GM21390 (cell line): Measurements from ENCODE around the gene TMEFF2.
A peak's percentile ranks its signal among the peaks of the same experiment; 100 is the strongest.

Experiments
- ATAC-seq: cut with Tn5 transposase; IDR thresholded peaks from one replicate; pipeline ENCODE4 v1.9.1; 2021; ENCODE audit not compliant: unreplicated experiment

Gene TMEFF2, protein sequence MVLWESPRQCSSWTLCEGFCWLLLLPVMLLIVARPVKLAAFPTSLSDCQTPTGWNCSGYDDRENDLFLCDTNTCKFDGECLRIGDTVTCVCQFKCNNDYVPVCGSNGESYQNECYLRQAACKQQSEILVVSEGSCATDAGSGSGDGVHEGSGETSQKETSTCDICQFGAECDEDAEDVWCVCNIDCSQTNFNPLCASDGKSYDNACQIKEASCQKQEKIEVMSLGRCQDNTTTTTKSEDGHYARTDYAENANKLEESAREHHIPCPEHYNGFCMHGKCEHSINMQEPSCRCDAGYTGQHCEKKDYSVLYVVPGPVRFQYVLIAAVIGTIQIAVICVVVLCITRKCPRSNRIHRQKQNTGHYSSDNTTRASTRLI

GRCh38 chr2:192194866-192195547, at the start of gene TMEFF2:
Gene TMEFF2 (minus strand): TSS chr2:192194933. CDS start chr2:192194524, 409 bp downstream.
- peak; percentile 80 for ATAC-seq

- ATAC-seq: no peak
These were observed 48.8 kb upstream of the TMEFF2 start for GRCh38 chr2:192243488-192243887.

DNA sequence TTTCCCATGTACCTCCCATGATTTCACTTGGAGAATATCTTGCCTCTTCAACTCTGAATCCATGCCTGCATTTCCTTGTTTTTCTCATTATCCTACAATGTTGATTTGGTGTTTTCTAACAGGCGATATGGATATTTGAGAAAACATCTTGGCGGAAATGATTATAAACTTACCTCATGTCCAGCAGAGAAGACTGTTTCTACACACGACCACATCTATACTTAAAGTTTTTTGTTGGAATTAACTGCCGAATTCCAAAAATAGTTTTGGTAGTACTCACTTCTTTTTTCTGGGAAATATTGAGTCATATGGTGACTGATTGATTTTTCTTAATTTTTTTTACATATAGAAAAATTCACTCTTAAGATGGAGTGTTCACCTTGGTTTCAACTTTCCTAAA, 41.4 kb upstream of the TMEFF2 start:
- ATAC-seq: no peak

- no peak for ATAC-seq
These were observed 36.2 kb upstream of the TMEFF2 start for GRCh38 chr2:192230889-192231453.

DNA sequence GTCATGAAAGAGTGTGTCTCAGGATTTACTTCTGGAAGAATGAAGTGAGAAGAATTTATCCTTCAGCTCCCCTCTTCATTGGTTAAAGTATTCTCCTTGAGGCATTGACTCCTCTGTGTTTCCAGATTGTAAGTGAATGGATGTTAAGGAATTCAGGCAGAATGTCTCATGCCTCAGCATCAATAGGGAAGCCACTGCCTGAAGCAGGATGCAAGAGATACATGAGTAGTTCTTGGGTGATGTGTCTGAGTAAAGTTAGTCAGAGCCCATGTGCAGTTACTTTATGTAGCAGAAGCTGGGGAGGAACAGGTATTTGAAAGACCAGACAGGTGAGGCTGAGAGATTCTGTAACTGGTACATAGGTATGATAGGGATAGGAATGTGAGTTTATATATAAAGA, 34.0 kb upstream of the TMEFF2 start:
- no peak for ATAC-seq

- no peak for ATAC-seq
These were observed 24.2 kb upstream of the TMEFF2 start for GRCh38 chr2:192218970-192219369.

DNA sequence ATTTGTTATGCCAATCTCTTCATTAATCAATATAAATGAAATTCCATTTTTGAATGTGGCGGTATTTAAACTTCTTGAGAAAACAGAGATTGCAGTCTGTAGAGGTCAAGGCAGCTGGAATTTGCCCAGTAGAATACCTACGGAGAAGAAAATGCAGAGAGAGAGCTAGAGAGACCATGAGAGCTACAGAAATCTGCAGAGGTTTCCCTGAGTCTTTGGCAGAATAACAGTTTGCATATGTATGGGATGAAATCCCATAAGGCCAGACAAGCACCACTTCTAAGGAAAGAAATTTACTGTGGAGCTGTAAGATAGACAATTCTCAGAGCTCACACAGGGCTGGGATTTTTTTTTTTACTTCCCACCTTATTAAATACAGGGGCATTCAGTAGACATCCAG, 23.6 kb upstream of the TMEFF2 start:
- ATAC-seq: no peak

- no peak for ATAC-seq
These were observed 21.6 kb upstream of the TMEFF2 start for GRCh38 chr2:192216336-192216735.

DNA sequence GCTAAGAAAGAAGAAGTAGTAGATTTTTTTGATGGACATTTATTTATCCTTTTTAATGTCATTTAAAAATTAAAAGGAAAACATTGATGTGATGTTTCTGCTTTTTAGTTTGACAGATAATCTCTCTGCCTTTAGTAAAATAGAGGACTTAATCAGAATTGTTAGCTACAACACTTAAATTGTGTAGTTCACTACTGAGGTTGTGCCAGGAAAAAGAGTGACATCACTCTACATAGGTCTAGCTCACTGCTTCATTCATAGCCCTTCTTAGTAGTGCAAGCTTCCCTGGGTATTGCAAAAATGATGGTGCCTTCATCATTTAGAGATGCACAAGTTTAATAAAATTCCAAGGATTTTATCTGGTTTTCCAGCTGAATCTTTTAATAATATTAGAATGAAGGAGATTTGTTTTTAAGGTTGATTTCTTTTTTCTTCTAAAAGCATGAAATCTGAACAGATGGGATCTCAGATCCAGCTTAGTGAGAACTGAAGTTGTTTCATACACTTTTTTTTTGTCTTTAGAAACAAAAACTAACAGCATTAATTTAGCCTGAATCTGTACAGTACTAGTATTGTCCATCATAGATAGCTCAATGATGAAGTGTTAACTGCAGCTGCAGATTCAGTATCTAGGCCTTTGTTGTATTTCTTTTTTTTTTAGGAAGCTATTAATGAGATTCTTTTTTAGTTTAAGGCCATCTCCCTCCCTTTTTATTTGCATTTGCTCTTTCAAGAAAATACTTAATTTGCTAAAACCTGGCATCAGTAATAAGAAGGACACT, 20.6 kb upstream of the TMEFF2 start:
- no peak for ATAC-seq

GRCh38 chr2:192208848-192209247, 14.1 kb upstream of the TMEFF2 start:
- no peak for ATAC-seq

DNA sequence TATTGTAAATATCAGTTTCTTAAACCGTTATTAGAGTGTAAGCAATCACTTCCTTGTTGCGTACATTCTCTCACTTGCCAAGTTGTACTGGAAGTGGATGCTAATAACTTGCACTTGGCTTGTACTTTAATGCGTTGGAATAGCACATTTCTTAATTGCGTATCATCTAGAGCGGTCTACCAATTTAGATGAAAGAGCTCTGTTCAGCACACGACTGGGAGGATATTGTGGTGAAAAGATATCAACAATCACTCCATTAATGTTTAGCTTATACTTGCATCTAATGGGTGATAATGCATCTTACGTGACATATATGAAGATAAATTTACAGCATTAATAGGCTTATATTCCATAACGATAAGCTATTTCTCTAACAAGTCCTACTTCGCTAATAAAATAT, 11.7 kb upstream of the TMEFF2 start:
- no peak for ATAC-seq

- ATAC-seq: no peak
These were observed 9.1 kb upstream of the TMEFF2 start for GRCh38 chr2:192203876-192204275.

DNA sequence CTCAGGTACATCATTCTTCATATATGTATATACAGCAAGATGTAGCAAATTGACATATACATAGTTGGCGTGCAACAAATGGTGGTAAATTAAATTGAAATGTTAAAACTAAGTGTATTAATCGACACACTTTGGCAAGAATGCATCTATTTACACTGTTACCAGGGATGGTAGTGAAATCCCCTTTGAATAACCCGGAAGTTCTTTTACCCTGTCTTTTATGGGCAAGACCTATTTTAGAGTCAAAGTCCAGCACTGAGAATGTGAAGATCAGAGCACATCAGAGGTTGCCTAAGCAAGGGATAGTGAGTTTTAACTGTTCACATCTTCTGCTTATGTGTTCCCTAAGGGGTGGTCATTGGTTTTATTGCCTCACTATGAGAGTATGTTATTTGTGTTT, 7.6 kb upstream of the TMEFF2 start:
- ATAC-seq: no peak

DNA sequence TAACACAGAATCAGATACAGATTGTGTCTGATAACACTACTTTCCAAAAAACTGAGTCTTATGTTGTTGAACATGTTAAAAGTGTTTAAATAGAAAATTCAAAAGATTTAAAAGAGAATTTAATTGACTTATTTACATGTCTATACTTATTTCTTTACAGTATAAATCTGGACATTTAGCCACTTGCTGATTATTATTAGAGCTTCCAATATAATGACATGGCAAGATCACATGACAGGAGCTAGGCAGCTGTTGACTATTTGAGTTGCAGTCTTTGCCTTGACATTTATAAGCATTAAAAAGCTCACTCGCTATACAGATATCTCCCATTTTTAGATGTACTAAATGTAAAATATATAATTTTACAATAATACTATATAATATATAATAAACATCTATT, 6.4 kb upstream of the TMEFF2 start:
- no peak for ATAC-seq

DNA sequence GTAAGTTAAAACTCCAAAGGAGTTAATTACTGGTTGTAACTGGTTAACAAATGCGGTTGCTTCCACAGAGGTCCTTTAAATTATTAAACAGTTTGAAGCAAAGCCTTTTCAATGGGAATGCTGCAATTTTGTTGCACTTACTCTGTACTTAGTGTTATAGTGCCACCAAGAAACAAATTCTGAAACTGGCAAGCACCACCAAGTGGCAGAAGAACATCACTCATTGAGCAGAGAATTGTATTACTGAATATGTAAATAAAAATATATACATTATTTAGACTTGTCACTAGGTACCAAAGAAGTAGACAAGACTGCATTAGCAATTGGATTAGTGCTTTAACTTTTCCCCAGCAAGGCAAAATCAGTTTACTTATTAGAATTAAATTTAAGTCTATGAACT, 2.6 kb upstream of the TMEFF2 start:
- ATAC-seq: no peak

DNA sequence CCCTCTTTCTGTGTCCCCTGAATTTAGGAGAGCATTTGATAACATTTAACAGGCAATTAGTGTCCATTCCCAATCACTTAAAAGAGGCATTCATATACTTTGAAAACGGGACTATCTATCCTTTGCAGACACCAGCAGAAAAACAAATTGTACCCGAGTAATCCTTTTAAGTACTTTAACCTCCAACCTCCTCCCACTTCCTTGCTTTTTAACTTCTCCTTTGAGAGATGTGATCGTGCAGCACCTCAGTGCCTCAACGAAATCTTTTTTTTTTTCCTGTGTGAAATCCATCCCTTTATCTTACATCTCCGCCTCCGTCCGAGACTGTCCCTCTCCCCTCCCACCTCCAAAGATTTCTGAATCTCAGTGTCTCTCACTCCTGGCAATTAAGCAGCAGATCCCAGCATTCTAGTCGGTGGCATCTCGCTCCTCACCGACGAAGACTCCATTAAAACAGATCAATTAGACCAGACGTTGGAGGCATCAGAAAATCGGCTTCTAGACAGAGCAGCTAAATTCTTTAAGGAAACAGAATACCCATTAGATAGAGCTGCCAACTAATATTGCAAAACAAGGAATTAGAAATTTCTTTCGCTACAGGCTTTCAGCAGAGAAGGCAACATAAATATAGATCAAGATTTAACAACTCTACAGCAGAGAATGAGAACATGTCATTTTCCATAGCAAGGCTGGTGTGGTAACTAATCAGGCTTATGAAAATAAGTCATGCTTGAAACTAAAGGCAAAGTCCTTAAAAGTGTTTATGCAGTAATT, 1.9 kb upstream of the TMEFF2 start:
- ATAC-seq: no peak

DNA sequence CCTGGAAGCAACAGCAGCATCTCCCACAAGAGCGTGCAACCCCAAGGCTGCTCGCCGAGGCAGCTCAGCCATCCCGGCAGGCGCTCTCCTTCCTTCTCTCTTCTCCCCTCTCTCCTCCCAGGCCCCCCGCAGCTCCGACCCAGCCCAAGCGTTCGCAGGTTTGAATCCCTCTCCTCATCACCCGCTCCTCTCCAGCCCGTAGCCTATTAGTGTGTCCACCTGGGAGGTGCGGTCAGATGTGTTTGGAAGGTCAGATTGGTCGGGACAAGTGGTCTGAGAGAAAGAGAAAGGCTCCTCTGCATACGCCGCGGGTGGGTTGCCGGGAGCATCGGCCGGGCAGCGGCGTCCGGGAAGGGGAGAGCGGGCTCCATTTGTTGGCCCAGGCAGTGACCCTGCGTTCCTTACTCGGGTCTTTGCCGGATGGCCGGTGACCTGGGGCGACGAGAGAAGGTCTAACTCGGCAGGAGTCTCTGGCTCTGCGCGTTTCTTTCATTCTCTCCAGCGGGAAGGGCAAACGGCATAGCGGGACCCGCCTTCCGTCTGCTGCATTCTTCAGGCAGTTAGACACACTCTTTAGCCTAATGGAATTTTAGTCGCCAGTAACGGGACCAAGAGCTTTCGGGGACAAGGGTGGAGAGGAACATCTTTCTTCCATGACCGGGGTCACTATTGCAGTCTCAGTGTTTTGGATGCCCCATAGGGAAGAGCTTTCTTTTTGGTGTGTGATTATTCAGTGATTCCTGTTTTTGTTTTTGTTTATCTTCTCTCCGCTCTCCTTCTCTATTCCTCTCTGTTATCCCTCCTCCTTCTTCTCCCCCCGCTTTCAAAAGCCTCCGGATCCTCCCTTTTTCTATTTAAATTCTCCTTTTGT, 1.1 kb upstream of the TMEFF2 start:
- peak; percentile 19 for ATAC-seq

DNA sequence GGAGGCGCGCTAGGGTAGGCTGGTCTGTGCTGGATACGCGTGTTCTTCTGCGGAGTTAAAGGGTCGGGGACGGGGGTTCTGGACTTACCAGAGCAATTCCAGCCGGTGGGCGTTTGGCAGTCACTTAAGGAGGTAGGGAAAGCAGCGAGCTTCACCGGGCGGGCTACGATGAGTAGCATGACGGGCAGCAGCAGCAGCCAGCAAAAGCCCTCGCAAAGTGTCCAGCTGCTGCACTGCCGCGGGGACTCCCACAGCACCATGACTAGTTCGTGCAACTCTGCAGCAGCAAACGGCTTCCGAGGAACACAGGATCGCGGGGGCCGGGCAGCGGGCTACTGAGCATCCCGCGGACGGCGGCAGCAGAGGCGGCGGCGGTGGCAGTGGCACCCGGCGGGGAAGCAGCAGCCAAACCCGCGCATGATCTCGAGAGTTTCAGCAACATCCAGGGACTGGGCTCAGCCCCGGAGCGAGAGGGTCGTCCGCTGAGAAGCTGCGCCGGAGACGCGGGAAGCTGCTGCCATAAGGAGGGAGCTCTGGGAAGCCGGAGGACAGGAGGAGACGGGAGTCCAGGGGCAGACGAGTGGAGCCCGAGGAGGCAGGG, 368 bp downstream of the TMEFF2 start:
- ATAC-seq: peak; percentile 20

DNA sequence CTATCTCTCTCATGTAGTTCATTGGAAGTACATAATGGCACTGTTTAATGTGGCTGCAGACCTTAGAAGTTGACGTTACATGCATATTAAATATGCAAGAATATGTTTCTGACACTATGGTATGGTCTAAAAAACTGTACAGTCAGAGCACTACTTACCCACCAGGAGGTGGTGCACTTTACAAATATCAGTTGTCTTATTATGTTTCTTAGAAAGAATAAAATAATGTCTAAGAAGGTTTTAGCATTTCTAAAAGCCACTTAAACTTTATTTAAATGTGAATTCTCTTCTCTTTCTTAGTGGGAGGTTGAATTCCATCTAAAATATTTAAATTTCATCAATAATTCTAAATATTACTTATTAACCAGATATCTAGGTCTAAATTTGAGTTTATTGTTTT, 4.3 kb downstream of the TMEFF2 start:
- no peak for ATAC-seq
